Activated CD8-positive, alpha-beta memory T cell treated with anti-CD3 and anti-CD28 coated beads, Interleukin-2, amount 50 U/mL, for 4 hours (primary cell): ENCODE measurements around the gene STX7.

ENCODE experiments used
- DNase-seq: peaks from one replicate; pipeline ENCODE4 v3.0.0-alpha.2; 2020

Gene STX7

GRCh38 chr6:132405143-132405915 is 107.6 kb downstream of the STX7 start:
- DNase-seq: no peak

GRCh38 chr6:132404736-132405135 is 108.2 kb downstream of the STX7 start:
- DNase-seq: no peak

- no peak for DNase-seq
Measured at GRCh38 chr6:132404330-132404729, 108.6 kb downstream of the STX7 start.

- no peak for DNase-seq
Measured at GRCh38 chr6:132401618-132402285, 111.2 kb downstream of the STX7 start.

- DNase-seq: no peak
Measured at GRCh38 chr6:132400883-132401617, 111.9 kb downstream of the STX7 start, which contains the start of gene MOXD1. MOXD1 (minus strand) TSS chr6:132401475; CDS start chr6:132401426, 49 bp downstream.

GRCh38 chr6:132400555-132400882 is 112.4 kb downstream of the STX7 start:
- DNase-seq: no peak

- no peak for DNase-seq
Measured at GRCh38 chr6:132399376-132400074, 113.4 kb downstream of the STX7 start.
